Measurements from ENCODE around the gene DCC.

GRCh38 chr18:53541924-53542323 is 1201.9 kb downstream of the DCC start:
- no peak for TF ChIP-seq CTCF (IDR thresholded peaks at IDR 0.05 in 8 of 11, conservative IDR thresholded peaks at IDR 0.05 in 3 of 11)
- TF ChIP-seq POLR2A (IDR thresholded peaks at IDR 0.05) = no peak
- TF ChIP-seq POLR2AphosphoS5 (IDR thresholded peaks at IDR 0.05) = no peak

Measured in spleen (tissue), 7 donors.